GM13976 (cell line): ENCODE data around the gene HSPA12B.

Experiments
- DNase-seq: peaks from one replicate; pipeline ENCODE4 v3.0.0; 2012; ENCODE audit warnings: low spot score
- in situ Hi-C: fragments of 300-500 bp; cut with MboI; formaldehyde crosslinking; loops from one replicate; pipeline ENCODE4 v1.12.0; 2022; ENCODE audit warnings: low sequenced_read_pairs, mixed read lengths, inconsistent platforms; ENCODE audit not compliant: unreplicated experiment
- TF ChIP-seq, protein P1 (sequence below): IDR thresholded peaks from 2 replicates; pipeline ENCODE4 v1.5.1; 2012; ENCODE audit warnings: borderline replicate concordance, mild to moderate bottlenecking; ENCODE audit not compliant: insufficient read depth; ENCODE audit errors: extremely low read depth, missing control alignments, control extremely low read depth

The HSPA12B gene

DNA sequence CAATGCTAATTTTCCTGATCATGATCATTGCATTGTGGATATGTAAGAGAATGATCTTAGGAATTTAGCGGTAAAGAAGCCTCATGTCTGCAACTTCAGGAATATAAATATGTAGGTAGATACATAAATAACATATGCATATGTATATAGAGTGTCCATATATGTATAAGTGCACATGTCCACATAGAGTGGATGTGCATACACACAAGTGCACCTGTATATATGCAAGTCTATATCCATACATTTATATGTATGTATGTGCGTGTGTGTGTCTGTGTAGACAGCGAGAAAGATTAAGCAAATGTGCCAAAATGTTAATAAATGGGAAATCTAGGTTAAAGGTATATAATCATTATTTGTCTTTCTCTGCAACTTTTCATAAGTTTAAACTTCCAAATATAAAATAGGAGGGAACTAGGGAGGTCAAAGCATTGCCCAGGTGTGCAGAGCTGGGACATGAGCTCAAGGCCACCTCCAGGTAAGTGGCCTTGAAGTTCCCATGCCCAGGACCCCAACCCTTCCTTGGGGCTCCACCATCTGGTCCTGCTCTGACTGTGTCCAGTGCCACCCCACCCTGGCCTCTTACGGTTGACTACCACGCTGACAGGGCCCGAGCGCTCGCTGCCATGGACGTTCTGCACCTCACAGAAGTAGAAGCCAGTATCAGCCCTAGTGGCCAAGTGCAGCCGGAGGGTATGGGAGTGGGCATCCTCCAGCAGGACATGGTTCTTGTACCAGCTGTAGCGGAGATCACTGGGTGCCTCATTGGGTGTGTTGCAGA, 29.7 kb upstream of the HSPA12B start:
- no peak for DNase-seq
- TF ChIP-seq, protein P1, sequence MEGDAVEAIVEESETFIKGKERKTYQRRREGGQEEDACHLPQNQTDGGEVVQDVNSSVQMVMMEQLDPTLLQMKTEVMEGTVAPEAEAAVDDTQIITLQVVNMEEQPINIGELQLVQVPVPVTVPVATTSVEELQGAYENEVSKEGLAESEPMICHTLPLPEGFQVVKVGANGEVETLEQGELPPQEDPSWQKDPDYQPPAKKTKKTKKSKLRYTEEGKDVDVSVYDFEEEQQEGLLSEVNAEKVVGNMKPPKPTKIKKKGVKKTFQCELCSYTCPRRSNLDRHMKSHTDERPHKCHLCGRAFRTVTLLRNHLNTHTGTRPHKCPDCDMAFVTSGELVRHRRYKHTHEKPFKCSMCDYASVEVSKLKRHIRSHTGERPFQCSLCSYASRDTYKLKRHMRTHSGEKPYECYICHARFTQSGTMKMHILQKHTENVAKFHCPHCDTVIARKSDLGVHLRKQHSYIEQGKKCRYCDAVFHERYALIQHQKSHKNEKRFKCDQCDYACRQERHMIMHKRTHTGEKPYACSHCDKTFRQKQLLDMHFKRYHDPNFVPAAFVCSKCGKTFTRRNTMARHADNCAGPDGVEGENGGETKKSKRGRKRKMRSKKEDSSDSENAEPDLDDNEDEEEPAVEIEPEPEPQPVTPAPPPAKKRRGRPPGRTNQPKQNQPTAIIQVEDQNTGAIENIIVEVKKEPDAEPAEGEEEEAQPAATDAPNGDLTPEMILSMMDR, result no peak
- in situ Hi-C loops, result no loop called here

DNA sequence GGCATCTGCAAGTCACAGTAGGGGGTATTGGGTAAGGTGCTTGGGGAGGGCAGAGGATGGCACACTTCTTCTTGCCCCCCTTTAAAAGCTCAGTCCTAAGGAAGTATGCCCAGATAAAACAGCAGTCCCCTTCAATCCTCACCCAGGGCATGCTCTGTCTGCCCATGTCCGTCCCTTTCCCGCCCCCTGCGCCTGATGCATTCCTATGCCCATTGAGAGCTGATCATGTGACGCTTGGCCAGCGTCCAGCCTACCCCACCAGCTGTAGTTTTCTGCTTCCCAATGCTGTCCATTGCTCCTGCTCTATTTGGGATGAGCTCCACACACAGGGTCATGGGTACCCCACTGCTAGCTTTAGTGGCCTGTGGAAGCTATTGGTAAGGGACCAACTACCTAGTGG, 28.4 kb upstream of the HSPA12B start:
- in situ Hi-C loops, result no loop called here
- no peak for DNase-seq
- TF ChIP-seq, protein P1, result no peak

DNA sequence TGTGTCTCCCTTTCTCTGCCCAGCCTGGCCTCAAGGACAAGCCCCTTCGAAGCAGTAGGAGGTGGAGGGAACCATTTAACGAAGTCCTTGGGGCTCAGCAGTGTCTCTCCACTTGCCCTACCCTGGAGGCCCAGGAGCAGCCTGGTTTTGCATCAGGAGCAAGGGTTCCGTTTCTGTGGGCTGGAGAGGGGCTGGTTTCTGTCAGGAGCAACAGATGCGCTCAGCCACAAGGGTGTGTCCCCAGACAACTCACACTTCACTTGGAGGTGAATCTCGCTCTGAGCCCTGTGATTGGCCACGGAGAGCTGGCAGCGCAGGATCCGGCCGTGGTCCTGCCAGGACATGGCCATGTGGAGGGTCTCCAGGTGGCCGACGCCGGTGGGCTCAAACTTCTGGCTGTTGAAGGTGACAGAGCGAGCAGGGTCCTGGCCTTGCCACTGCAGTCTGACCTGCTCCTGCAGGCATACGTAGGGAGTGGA, 27.0 kb upstream of the HSPA12B start:
- TF ChIP-seq, protein P1, result no peak
- in situ Hi-C loops, result no loop called here
- no peak for DNase-seq

DNA sequence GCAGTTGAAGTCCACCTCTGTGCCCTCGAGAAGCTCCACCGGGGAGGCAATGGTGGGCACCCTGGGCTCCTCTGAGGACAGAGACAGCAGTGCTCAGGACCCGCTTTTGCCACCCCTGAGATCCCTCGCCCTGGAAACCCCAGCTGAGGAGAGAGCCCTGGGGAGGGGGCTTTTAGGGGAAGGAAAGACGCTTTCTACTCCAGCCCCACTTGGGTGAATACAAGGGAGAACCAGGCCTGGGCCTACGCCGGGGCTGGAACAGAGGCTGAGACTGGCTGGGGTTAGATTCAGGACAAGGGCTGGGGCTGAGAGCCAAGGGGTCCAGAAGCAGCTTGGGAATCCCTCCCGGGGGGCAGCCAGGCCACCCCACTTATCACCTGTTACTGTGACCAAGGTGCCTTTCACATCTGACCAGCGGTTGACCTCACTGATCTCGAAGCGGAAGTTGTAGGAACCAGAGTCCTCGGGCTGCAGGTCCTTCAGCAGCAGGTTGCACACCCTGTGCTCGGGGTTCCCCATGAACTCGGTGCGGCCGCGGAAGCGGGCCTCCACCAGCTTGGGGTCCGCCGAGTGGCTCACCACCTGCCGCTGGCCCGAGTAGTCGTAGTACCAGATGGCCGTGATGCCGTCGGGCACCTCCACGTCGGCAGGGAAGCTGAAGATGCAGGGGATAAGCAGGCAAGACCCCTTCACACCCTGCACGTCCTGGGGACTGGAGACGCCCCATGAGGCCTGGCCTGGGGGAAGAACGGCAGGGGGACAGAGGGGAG, 26.3 kb upstream of the HSPA12B start:
- in situ Hi-C loops, result no loop called here
- TF ChIP-seq, protein P1, result no peak
- no peak for DNase-seq

DNA sequence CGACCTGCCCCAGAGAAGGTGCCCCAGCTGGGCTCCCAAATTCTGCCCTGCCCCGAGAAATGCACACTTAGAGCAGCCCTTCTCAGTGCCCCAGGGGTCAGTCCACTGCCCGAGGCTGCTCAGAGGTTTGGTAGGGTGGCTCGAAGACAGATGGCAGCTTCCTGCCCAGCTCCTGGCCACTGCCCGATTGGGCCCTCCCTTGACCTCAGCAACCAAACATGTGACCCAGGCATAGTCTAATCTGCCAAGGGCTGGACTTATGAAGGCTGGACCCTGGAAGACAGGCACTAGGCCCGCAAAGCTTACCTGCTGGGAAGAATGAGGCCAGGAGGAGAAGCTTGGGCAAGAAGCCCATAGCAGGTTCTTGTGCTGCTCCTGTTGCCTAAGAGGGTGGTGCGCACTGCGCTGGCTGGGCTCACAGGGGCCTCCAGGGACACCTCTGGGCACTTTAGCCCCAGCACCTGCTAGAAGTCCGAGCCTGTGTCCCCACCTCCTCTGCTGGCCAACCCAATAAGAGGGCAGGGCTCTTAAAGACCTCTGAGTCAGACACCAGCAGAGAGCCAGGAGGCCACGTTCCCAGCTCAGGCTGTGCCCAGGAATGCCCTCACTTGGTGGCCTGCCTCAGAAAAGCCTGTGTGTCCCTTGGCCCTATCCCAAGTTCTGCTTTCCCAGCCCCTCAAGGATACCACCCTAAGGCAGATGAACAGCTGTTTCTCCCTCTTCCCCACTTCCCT, 25.5 kb upstream of the HSPA12B start:
- no peak for DNase-seq
- in situ Hi-C loops, result no loop called here
- TF ChIP-seq, protein P1, result no peak

DNA sequence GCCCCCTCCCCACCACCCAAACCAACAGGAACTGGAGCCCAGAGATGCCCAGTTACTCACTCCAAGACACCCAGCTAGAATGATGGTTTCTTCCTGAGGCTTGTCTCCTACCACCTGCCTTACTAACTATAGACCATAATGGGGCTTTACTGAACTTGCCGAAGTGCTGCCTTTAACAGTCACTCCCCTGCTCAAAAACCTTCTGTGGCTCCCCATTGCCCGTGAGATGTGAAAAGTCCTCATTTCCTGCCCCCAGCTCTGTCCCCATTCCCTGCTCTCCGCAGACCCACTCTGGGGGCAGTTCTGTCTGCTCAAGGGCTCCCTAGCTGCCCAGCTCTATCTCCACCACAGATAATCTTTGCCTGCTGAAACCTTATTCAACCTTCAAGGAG, 25.0 kb upstream of the HSPA12B start:
- in situ Hi-C loops, result no loop called here
- no peak for DNase-seq
- TF ChIP-seq, protein P1, result no peak
